ENCODE data around the gene MTREX.

MTREX gene

DNA sequence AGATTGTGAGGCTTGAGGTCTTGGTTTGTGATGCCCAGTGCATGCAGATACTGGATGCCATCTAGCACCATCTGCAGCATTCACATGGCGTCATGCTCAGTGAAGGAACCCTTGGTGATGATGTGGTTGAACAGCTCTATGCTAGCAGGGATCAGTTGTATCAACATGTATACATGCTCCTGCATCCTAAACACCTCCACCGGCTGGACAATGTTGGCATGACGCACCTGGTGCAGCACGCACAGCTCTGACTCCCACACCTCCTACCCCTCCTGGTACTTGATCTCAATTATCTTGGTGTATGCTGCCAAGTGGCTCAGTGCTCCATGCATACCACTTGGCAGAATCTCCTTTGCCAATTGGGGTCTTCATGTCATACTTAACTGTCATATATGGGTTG lies 49.1 kb downstream of the MTREX start:
- H3K36me3 ChIP-seq (ENCODE audit: control insufficient read depth, low read depth, low read length): peaks cover 77% of the 10 kb centered on the region
- no peak overlapping the region for H3K27ac ChIP-seq (ENCODE audit: low read length)
- no peaks in the 10 kb centered on the region for H3K4me1 ChIP-seq (ENCODE audit: control insufficient read depth, low read depth, low read length)
- H3K9me3 ChIP-seq (ENCODE audit: control insufficient read depth, low read depth, low read length): no peaks in the 10 kb centered on the region
- H3K9ac ChIP-seq (ENCODE audit: low read length): no peak overlapping the region
- H3K4me3 ChIP-seq (ENCODE audit: low read length): no peak overlapping the region
- no peaks in the 10 kb centered on the region for H3K27me3 ChIP-seq (ENCODE audit: control insufficient read depth, insufficient read depth, low read length)

DNA sequence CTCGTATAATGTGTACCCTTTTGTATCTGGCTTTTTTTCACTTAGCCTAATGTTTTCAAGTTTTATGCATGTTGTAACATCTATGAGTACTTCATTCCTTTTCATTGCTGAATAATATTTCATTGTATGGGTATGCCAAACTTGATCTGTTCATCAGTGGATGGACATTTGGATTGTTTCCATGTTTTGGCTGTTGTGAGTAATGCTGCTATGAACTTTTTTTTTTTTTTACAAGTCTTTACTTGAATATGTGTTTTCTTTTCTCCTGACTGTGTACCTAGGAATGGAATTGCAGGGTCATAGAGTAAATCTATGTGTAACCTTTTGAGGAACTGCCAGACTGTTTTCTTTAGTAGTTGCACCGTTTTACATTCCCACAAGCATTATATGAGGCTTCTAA lies 52.4 kb downstream of the MTREX start:
- Histone ChIP-seq H3K4me1 (ENCODE audit: control insufficient read depth, low read depth, low read length) (no peaks in the 10 kb centered on the region), H3K9ac (ENCODE audit: low read length) (no peak overlapping the region), H3K9me3 (ENCODE audit: control insufficient read depth, low read depth, low read length) (no peaks in the 10 kb centered on the region), H3K27ac (ENCODE audit: low read length) (no peak overlapping the region), H3K4me3 (ENCODE audit: low read length) (no peak overlapping the region), H3K36me3 (ENCODE audit: control insufficient read depth, low read depth, low read length) (peaks cover 47% of the 10 kb centered on the region), H3K27me3 (ENCODE audit: control insufficient read depth, insufficient read depth, low read length) (no peaks in the 10 kb centered on the region)

DNA sequence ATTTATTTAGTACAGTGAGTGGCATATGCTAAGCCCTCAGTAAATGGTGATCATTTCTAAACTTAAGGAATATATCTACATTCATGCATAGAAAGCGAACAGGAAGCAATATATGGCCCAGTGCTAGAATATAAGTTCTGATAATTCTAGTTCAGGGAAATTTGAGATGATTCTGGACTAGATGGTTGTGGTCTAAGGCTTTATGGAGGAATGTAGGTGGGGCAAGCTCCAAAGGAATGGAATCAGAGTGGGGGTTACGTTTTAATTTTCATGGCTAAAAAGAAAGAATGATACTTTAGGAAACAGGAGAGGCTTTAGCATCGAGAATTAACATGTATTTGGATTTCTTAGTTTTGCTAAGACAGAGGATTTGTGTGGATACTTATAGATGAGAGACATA lies 56.1 kb downstream of the MTREX start:
- no peaks in the 10 kb centered on the region for H3K4me1 ChIP-seq (ENCODE audit: control insufficient read depth, low read depth, low read length)
- no peak overlapping the region for H3K4me3 ChIP-seq (ENCODE audit: low read length)
- no peak overlapping the region for H3K9ac ChIP-seq (ENCODE audit: low read length)
- no peaks in the 10 kb centered on the region for H3K9me3 ChIP-seq (ENCODE audit: control insufficient read depth, low read depth, low read length)
- H3K36me3 ChIP-seq (ENCODE audit: control insufficient read depth, low read depth, low read length): peaks cover 34% of the 10 kb centered on the region
- no peak overlapping the region for H3K27ac ChIP-seq (ENCODE audit: low read length)
- H3K27me3 ChIP-seq (ENCODE audit: control insufficient read depth, insufficient read depth, low read length): no peaks in the 10 kb centered on the region

DNA sequence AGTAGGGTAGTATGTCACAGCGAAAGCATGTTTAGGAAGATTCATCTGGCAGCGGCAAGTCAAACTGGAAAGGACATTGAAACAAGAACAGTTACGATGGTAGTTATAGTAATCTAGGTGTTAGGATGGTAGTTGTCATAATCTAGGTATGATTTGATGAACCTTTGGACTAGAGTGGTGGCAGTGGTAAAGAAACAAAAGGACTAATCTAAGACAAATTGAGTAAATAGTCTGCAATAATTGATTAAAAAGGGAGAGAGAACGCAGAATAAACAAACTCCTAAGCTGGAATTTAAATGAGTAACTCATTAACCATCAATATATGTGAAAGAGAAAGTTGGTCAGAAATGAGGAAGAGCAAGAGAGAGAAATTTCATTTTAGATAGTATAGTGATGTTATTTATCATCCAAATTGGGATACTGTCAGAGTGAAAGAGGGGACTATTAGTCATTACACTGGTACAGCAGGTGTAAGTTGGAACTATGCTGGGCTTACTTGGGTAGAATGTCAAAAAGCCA lies 56.8 kb downstream of the MTREX start:
- no peak overlapping the region for H3K27ac ChIP-seq (ENCODE audit: low read length)
- no peaks in the 10 kb centered on the region for H3K4me1 ChIP-seq (ENCODE audit: control insufficient read depth, low read depth, low read length)
- peaks cover 30% of the 10 kb centered on the region for H3K36me3 ChIP-seq (ENCODE audit: control insufficient read depth, low read depth, low read length)
- no peaks in the 10 kb centered on the region for H3K9me3 ChIP-seq (ENCODE audit: control insufficient read depth, low read depth, low read length)
- H3K9ac ChIP-seq (ENCODE audit: low read length): no peak overlapping the region
- no peak overlapping the region for H3K4me3 ChIP-seq (ENCODE audit: low read length)
- H3K27me3 ChIP-seq (ENCODE audit: control insufficient read depth, insufficient read depth, low read length): no peaks in the 10 kb centered on the region

DNA sequence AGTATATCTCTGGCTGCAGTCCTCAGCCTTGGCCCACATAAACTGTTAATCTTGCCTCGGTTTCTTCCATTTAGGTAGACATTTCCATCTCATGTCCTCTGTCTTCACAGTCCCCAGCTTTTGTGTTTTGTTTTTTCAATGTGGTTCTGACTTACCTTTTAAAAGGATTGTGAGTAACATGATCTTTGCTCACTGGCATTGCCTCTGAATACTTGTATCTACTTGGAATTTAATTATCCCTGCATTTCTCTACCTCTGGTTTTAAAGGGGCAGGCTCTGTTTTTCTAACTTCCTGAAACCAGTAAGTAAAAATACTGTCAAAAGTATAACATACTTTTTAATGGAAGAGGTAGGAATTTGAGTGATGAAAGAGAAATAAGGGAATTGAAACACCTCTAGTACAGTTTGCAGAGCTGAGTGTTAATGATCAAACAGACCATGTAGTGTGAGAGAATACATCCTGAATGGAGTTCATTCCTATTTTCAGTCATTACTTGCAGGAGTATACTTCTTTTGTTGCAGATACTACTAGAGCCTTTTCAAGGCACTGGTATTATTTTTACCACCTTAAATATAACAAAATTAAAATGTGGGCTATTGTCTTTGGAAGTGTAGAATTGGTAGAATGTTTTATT lies 62.6 kb downstream of the MTREX start:
- Histone ChIP-seq H3K9me3 (ENCODE audit: control insufficient read depth, low read depth, low read length) (peaks cover 5% of the 10 kb centered on the region), H3K27ac (ENCODE audit: low read length) (no peak overlapping the region), H3K27me3 (ENCODE audit: control insufficient read depth, insufficient read depth, low read length) (no peaks in the 10 kb centered on the region), H3K4me1 (ENCODE audit: control insufficient read depth, low read depth, low read length) (no peaks in the 10 kb centered on the region), H3K36me3 (ENCODE audit: control insufficient read depth, low read depth, low read length) (peaks cover 45% of the 10 kb centered on the region), H3K9ac (ENCODE audit: low read length) (no peak overlapping the region), H3K4me3 (ENCODE audit: low read length) (no peak overlapping the region)

DNA sequence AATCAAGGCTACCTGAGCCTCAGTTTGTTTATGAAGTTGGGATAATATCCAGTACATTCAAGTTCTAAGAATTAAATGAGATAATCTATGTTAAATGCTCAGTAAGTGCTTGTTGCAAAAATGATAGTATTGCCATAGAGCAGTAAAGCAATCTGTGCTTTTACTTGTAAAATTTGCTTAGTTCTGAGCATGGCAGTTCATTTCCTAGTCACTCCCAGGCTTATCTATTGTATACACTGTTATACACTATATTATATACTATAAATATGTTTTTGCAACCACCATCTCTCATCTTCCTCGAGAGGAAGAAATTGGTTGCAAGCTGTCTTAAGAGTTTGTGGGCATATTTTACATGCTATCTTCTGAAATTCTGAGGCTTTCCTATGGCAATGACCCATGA lies 63.4 kb downstream of the MTREX start:
- no peak overlapping the region for H3K4me3 ChIP-seq (ENCODE audit: low read length)

DNA sequence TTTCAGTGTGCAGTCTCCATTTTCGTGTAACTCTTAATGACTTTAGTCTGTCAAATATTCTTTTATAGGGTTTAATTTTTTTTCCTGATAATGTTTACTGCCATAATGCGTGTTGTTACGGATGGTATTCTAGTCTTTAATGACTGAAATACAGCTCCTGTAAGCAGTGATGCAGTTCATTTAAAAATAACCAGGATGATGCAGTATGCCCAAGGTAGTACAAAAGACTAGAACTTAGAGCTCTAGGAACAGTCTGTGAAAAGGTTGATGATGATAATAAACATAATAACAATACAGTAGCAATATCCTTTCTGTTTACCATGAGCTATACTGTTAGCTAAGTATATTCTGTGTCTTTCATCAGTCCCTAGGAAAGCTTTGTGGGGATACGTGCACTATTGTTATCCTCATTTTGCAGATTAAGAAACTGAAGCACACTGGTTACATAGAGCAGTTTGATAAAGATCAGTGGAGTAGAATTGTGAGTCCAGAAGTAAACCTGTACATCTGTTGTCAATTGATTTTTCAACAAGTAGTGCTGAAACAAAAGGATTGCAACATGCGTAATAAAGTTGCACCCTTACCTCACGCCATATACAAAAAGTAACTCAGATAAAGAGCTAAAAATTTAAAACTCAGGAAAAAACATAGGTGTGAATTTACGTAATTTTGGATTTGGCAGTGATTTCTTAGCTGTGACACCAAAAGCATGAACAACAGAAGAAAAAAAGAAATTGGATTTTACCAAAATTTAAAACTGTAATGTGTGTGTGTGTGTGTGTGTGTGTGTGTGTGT lies 64.5 kb downstream of the MTREX start:
- Histone ChIP-seq H3K27ac (ENCODE audit: low read length) (no peak overlapping the region), H3K4me1 (ENCODE audit: control insufficient read depth, low read depth, low read length) (no peaks in the 10 kb centered on the region), H3K9ac (ENCODE audit: low read length) (no peak overlapping the region), H3K27me3 (ENCODE audit: control insufficient read depth, insufficient read depth, low read length) (no peaks in the 10 kb centered on the region), H3K4me3 (ENCODE audit: low read length) (no peak overlapping the region), H3K9me3 (ENCODE audit: control insufficient read depth, low read depth, low read length) (peaks cover 5% of the 10 kb centered on the region), H3K36me3 (ENCODE audit: control insufficient read depth, low read depth, low read length) (peaks cover 37% of the 10 kb centered on the region)

More for the DNA sequence above, 63.4 kb downstream of the MTREX start:
- H3K9me3 ChIP-seq (ENCODE audit: control insufficient read depth, low read depth, low read length): peaks cover 5% of the 10 kb centered on the region
- no peaks in the 10 kb centered on the region for H3K27me3 ChIP-seq (ENCODE audit: control insufficient read depth, insufficient read depth, low read length)
- no peaks in the 10 kb centered on the region for H3K4me1 ChIP-seq (ENCODE audit: control insufficient read depth, low read depth, low read length)
- peaks cover 45% of the 10 kb centered on the region for H3K36me3 ChIP-seq (ENCODE audit: control insufficient read depth, low read depth, low read length)
- H3K27ac ChIP-seq (ENCODE audit: low read length): no peak overlapping the region
- no peak overlapping the region for H3K9ac ChIP-seq (ENCODE audit: low read length)

DNA sequence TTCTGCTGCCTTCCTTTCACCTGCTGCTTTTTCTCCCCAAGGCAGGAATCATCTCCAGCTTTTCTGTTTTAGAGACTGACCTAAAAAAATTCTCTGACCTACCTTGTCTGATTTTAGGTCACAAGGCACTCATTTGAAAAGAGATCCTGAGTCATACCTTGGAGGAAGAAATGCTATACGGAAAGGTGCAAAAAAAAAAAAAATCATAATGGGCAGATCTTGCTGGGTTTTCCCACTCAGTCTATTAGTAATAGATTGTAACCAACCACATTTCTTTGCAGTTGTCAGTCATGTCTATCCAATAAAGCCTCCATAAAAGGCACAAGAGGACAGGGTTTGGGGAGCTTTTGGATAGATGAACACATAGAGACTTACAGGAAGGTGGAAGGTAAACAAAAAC lies 70.0 kb downstream of the MTREX start:
- peaks cover 21% of the 10 kb centered on the region for H3K36me3 ChIP-seq (ENCODE audit: control insufficient read depth, low read depth, low read length)
- H3K27ac ChIP-seq (ENCODE audit: low read length): no peak overlapping the region
- no peak overlapping the region for H3K4me3 ChIP-seq (ENCODE audit: low read length)
- no peaks in the 10 kb centered on the region for H3K27me3 ChIP-seq (ENCODE audit: control insufficient read depth, insufficient read depth, low read length)
- H3K9me3 ChIP-seq (ENCODE audit: control insufficient read depth, low read depth, low read length): no peaks in the 10 kb centered on the region
- no peak overlapping the region for H3K9ac ChIP-seq (ENCODE audit: low read length)
- H3K4me1 ChIP-seq (ENCODE audit: control insufficient read depth, low read depth, low read length): no peaks in the 10 kb centered on the region

DNA sequence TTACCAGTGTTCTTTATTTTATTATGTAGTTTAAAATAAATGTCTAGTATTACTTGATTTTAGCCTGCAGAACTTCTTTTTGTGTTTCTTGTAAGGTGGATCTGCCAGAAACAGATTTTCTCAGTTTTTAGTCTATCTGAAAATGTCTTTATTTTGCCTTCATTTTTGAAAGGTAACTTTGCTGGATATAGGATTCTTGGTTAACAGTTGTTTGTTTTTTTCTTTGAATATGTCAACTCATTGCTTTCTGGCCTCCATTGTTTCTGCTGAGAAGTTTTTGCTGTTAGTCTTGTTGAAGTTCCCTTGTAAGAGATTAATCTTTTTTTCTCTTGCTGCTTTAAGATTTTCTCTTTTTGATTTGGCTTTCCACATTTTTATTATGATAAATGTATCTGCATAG lies 75.5 kb downstream of the MTREX start:
- Histone ChIP-seq H3K9me3 (ENCODE audit: control insufficient read depth, low read depth, low read length) (no peaks in the 10 kb centered on the region), H3K27ac (ENCODE audit: low read length) (no peak overlapping the region), H3K4me3 (ENCODE audit: low read length) (no peak overlapping the region), H3K9ac (ENCODE audit: low read length) (no peak overlapping the region), H3K27me3 (ENCODE audit: control insufficient read depth, insufficient read depth, low read length) (no peaks in the 10 kb centered on the region), H3K4me1 (ENCODE audit: control insufficient read depth, low read depth, low read length) (no peaks in the 10 kb centered on the region), H3K36me3 (ENCODE audit: control insufficient read depth, low read depth, low read length) (peaks cover 27% of the 10 kb centered on the region)

DNA sequence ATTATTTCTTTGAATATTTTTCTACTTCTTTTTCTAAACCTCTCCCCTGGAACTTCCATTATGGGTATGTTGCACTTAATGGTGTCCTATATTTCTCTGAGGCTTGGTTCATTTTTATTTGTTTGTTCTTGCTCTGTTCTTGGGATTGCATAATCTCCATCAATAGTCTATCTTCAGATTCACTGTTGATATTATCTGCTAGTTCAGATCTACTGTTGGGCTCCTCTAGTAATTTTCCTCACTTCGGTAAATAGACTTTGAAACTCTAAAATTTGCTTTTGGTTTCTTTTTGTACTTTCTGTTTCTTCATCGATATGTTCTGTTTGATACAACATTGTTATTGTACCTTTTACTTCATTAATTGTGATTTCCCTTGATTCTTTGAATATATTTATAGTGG lies 76.3 kb downstream of the MTREX start:
- Histone ChIP-seq H3K4me1 (ENCODE audit: control insufficient read depth, low read depth, low read length) (peaks cover 2% of the 10 kb centered on the region), H3K9me3 (ENCODE audit: control insufficient read depth, low read depth, low read length) (no peaks in the 10 kb centered on the region), H3K27ac (ENCODE audit: low read length) (no peak overlapping the region), H3K9ac (ENCODE audit: low read length) (no peak overlapping the region), H3K4me3 (ENCODE audit: low read length) (no peak overlapping the region), H3K27me3 (ENCODE audit: control insufficient read depth, insufficient read depth, low read length) (no peaks in the 10 kb centered on the region), H3K36me3 (ENCODE audit: control insufficient read depth, low read depth, low read length) (peaks cover 31% of the 10 kb centered on the region)

DNA sequence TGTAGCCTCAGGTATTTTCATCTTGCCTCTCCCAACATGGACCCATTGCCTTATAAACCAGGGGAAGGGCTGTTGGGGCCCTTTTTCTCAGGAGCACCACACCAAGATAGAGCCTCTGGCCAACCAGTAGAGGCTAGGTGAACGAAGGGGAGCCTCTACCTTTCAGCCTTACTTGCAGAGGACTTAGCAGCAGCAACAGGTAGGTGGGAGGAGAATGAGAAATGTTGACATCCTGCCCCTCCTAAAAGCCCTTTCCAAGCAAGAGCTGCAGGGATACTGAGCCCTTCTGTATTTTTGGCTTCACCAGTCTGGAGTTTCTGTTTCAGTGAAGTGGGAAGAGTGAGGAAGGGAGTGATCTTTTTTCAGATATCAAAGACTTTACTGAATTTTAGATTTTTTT lies 77.4 kb downstream of the MTREX start:
- Histone ChIP-seq H3K4me1 (ENCODE audit: control insufficient read depth, low read depth, low read length) (peaks cover 6% of the 10 kb centered on the region), H3K36me3 (ENCODE audit: control insufficient read depth, low read depth, low read length) (peaks cover 37% of the 10 kb centered on the region), H3K27me3 (ENCODE audit: control insufficient read depth, insufficient read depth, low read length) (no peaks in the 10 kb centered on the region)

DNA sequence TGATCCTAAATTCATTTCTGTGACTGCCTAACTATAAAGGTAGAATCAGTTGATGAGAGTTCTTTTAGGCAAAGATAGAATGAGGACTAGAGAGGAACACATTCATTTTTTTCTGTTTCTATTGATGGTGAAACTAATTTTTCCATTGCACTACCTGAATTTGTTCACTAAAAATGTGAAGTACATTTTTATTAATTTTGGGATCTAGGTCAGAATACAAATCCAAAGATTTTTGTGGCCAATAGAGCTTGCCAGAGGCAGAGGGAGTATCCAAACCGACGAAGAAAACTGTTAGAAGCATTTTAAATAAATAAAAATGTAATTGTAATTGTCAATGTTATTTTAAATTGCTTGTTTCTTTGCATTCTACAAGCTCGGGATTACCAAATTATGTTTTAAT lies 78.1 kb downstream of the MTREX start:
- H3K4me3 ChIP-seq (ENCODE audit: low read length): no peak overlapping the region
- peaks cover 38% of the 10 kb centered on the region for H3K36me3 ChIP-seq (ENCODE audit: control insufficient read depth, low read depth, low read length)
- no peak overlapping the region for H3K9ac ChIP-seq (ENCODE audit: low read length)
- H3K27me3 ChIP-seq (ENCODE audit: control insufficient read depth, insufficient read depth, low read length): no peaks in the 10 kb centered on the region
- no peak overlapping the region for H3K27ac ChIP-seq (ENCODE audit: low read length)
- peaks cover 6% of the 10 kb centered on the region for H3K4me1 ChIP-seq (ENCODE audit: control insufficient read depth, low read depth, low read length)
- no peaks in the 10 kb centered on the region for H3K9me3 ChIP-seq (ENCODE audit: control insufficient read depth, low read depth, low read length)

More for the DNA sequence above, 77.4 kb downstream of the MTREX start:
- no peak overlapping the region for H3K4me3 ChIP-seq (ENCODE audit: low read length)
- no peak overlapping the region for H3K27ac ChIP-seq (ENCODE audit: low read length)
- H3K9ac ChIP-seq (ENCODE audit: low read length): no peak overlapping the region
- no peaks in the 10 kb centered on the region for H3K9me3 ChIP-seq (ENCODE audit: control insufficient read depth, low read depth, low read length)
